Fibroblast of skin of back (primary cell): ENCODE measurements around the gene COMMD3. TPM values are rescaled to one million over a fixed set of nuclear protein-coding genes. Genes with fewer than 3 reads are reported as not detected.
A peak's percentile ranks its signal among the peaks of the same experiment; 100 is the strongest.
"Not testable (repeated sequence)": the region's sequence is repeated elsewhere in the genome, so short reads cannot be mapped to it uniquely, and the experiment has no call there.

ENCODE experiments used
- DNase-seq: peaks from one replicate; pipeline ENCODE4 v3.0.0-alpha.2; 2013
- polyA plus RNA-seq, 2 experiments: library from polyadenylated mRNA; unstranded; fragments of 120-200 nt; gene quantifications; one replicate each; pipeline ENCODE4 v1.2.1, GENCODE V29; 2013; ENCODE audit not compliant: insufficient read length in 2 of 2

Gene COMMD3
- polyA plus RNA-seq (2013, experiment 1 of 2; ENCODE audit: insufficient read length): 55.2 TPM
- 50.6 TPM for polyA plus RNA-seq (2013, experiment 2 of 2; ENCODE audit: insufficient read length)

DNA sequence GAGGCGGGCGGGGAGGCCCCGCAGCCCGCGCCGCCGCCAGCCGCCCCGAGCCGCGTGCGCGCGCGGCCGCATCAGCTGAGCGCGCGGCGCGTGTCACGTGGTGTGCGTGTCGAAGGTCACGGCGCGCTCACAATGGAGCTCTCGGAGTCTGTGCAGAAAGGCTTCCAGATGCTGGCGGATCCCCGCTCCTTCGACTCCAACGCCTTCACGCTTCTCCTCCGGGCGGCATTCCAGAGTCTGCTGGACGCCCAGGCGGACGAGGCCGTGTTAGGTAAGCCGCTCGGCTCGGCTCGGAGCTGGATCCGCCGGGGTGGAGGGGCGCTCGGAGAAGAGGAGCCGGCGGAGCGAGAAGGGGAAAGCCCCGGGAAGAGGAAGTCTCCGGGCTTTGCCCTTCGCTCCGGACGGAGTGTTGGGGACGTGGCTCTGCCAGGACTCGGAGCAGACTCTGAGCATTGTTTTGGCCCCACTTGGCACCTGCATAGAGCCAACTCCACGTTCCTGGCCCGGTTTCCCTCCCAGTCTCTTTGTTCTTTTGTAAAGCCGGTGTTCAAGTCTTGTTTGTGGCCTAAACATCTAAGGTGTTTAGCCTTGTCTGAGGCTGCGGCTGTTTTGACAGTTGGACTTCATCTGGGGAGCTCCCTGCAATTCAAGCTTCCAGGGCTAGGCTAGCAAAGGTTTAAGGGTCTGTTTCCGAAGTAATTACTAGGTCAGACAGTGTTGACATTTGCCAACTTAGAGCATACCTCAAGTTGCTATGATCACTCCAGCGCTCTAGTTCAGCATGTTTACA, at the start of gene COMMD3:
COMMD3 (plus strand) TSS at position 103 of the 790 bp plus-strand sequence; CDS start at position 133, 30 bp downstream.
- peak; percentile 88 for DNase-seq

DNA sequence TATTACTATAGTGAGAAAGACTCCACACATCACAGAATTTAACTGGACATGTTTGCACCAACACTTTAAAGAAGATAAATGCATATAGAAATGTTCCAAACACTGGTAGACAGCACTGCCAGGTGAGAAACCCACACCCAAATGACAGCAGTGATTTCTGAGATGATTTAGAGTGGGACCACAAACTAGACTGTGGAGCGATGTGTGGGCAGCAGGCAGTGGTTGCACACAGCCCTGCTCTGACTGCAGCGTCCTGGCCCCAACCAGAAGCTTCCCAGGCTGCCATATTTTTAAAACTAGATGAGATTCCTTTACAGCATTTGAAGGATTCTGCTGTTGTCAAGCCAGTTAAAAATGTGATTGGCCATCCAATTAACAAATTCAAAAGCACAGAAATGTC, 47.7 kb upstream of the COMMD3 start:
- DNase-seq: no peak

DNA sequence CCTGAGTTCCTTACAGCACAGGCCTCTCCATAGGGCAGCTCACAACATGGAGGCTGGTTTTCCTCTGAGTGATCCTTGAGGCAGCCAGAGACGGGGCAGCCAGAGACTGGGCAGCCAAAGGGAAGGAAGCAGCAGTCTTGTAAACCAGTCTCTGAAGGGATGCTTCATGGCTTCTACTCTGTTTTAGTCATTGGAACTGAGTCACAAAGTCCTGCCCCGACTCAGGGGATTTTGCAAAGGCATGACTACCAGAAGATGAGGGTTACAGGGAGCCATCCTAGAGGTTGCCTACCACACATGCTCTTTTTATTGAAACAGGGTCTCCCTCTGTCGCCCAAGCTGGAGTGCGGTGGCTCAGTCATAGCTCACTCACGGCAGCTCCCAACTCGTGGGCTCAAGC, 44.4 kb upstream of the COMMD3 start:
- no peak for DNase-seq

DNA sequence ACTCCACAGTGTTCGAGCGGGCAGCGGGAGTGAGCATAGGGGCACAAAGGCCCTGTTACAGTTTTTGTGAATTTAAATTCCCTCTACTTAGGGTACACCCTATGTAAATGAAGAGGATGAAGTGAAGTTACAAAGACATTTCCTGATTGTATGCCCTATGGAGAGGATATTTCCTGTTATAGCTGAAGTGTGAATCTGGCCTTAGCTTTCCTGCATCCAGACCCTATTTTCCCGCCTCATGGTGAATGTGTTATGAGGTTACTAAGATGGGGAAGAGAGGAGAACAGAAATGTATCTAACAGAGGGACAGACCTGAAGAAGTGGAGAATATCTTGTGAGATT, 37.8 kb upstream of the COMMD3 start:
- DNase-seq: no peak

DNA sequence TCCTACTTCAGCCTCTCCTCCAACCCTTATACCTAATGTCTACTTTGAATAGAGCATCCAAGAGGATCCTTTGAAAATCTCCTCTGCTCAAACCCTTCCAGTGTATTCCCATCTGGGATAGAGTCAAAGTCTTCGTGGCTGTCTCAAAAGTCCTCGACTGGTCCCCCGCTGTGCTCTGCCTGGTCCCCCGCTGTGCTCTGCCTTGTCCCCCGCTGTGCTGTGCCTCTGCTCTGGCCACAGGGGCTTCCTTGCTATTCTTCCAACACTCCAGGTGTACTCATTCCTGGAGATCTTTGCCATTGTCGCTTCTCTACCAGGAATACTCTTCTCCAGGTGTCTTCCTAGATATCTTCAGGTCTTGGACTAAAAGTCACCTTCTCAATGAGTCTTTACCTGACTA, 36.1 kb upstream of the COMMD3 start:
- DNase-seq: no peak

DNA sequence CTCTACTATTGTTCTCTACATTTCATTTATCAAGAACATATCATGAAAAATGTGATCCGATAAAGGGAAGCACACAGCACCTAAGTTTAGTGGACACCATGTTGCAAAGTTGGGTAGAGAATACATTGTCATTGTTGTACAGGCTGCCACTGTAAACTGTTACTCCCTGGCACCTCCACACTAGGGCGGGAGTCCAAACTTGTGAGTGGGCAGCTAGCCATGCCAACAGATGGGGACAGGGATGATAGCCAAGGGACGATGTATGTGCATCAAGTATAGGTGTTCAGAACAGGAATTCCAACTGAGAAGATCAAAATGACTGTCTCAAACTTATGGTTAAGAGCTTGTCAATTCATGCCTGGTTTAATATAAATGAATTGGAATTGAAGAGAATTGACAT, 31.1 kb upstream of the COMMD3 start:
- DNase-seq: no peak

DNA sequence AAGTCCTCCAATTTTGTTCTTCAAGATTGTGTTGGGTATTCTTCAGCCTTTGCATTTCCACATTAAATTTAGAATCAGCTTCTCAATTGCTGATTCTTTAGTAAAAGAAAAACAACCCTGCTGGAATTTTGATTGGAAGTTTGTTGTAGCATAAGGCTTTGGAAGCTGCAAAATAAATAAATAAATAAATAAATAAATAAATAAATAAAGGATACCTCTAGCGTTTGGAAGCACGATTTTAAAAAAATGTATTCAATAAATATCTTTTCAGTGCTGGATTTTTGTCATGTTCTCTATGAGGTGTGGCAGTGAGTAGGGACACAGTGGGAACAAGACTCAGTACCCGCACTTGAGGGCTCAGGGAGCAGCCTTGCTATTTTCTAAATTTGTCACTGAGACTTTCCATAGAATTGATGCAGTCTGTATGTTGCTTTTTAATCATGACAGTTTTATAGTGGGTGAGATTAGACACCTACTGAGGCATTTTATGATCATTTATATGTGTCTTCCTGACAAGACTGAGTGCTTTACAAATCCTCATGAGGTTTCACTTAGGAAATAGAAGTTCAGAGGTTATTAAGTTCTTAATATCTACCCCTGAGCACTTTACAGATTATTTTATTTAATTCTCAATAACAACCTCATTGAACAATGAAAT, 22.3 kb upstream of the COMMD3 start:
- DNase-seq: no peak

DNA sequence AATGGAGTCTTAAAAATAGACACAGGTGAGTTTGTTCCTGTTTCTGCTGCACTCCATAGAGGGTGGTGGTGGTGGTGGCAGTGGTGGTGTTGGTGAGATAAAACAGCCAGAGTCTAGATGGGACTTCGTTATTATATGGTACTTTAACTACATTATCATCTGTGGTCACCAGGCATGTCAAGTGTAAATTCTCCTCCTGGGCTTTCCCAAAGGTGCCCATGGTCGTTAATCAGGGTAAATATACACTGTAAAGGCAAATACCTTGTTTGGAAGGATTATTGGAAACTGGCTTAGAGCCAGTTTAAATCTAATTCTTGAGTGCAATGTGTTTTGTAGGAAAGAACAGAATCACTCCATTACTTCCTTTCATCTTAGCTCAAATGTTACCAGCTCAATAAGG, 21.5 kb upstream of the COMMD3 start:
- no peak for DNase-seq

DNA sequence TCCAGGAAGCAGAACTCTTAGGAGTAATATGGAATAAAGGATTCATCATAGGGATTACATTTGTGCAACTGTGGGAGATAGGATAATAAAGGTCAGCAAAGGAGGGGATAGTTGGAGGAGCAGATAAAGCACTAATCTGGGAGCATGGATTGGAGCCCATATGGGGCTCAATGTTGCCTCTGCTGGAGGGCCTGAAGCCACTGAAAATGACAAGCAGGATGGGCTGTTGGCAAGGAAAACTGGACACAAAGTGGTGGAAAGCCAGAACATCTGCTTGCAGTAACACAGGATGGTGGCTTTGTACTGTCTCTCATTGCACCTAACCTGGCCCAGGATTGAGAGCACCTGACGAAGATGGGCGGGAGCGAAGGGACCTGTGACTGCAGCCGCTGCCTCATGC, 15.0 kb upstream of the COMMD3 start:
- DNase-seq: no peak

DNA sequence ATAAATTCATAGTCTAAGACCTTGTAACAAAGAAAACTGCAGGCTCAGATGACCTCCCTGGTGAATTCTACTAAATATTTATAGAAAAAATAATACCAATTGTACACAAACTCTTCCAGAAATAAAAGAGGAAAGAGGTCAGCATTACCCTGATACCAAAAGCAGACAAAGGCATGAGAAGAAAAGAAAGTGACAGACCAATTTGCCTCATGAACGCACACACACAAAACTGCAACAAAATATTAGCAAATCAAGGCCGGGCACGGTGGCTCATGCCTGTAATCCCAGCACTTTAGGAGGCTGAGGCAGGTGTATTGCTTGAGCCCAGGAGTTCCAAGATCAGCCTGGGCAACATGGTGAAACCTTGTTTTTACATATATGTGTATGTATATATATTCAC, 12.7 kb upstream of the COMMD3 start:
- no peak for DNase-seq

DNA sequence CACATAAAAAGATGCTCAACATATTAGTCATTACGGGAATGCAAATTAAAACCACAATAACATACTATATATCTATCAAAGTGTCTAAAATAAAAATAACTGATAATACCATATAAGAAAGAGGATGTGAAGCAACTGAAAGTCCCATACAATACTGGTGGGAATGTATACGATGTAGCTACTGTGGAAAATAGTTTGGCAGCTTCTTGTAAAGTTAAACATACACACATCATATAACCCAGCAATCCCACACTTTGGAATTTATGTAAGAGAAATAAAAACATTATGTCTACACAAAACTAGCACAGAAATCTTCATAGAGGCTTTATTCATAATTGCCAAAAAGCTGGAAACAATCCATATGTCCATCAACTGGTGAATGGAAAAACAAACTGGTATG, 10.5 kb upstream of the COMMD3 start:
- peak; percentile 85 for DNase-seq

DNA sequence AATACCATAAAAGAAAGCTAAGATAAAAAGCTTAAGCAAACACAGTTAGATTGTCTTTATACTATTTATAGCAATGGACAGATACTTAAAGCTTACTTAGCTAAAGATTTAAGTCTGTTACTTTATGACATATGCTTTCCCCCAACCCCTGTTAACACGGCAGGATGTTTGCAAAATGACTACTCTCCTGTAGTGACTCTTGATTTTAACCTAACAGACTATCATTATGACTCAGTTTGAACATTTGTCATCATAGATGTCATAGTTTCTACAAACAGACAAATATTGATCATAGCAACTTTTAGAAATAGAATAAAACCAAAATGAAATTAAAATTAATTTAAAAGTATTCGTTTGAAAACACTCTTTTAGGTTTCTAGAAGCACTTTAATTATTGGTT, 7.8 kb upstream of the COMMD3 start:
- DNase-seq: peak; percentile 90

DNA sequence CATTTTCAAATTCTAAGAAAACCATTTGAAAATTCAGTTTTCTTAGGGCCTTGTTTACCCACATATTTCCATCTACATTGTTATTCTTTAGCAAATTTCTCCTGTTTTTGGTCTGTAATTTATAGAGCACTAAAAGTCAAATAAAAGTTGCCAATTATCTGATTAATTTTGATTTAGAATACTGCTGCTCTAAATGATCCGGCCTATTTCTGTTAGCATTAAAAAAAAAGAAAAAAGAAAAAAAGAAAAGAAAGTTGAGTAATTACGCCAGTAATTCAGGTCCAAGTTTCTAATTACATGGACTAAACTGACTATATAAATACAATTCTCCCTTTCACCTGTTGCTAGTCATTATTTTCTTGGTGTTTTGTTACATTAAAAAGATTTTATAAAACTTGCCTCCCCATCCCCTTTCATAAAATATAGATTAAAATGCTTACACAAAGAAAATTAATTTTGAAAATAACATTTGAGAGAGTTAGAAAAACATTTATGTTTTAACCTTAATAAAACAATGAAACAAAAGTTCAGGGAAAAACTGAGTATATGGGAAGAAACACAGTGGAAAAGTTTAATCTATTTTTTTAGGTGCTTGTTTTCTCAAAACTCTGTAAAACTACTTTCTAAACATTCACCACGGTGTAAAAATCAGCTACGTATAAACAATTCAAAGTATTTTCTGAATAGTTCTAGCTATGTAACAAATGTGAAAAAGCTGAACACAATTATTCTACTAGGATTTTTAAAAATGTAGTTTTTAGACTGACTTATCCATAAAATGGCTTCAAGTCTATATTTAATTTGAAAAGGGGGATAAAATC, 6.8 kb upstream of the COMMD3 start:
- DNase-seq: no peak

DNA sequence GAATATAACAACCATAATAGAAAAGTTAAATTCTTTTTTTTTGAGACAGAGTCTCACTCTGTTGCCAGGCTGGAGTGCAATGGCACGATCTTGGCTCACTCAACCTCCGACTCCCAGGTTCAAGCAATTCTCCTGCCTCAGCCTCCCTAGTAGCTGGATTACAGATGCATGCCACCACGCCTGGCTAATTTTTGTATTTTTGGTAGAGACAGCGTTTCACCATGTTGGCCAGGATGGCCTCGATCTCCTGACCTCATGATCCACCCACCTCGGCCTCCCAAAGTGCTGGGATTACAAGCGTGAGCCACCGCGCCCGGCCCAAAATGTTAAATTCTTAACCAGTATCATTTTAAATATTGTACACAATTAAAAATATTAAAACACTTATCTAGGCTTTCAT, 6.2 kb upstream of the COMMD3 start:
- DNase-seq: not testable (repeated sequence)

DNA sequence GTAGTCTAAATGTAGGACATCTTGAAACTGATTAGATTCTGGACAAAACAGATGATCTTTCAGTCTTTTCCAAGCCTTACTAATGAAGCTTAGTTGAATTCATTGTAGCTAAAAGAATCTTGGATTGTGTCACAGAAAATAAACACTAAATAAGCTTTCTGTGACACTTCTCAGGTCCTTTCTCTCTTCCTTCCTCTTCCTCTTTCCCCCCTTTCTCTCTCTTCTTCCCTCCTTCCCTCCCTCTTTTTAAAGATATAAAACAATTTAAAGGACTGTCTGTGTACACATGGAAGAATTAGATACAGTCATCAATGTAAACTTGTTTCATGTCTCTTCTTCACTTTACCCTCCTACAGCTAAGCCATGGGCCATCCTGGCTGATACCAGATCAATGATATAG, 5.3 kb upstream of the COMMD3 start:
- DNase-seq: no peak

DNA sequence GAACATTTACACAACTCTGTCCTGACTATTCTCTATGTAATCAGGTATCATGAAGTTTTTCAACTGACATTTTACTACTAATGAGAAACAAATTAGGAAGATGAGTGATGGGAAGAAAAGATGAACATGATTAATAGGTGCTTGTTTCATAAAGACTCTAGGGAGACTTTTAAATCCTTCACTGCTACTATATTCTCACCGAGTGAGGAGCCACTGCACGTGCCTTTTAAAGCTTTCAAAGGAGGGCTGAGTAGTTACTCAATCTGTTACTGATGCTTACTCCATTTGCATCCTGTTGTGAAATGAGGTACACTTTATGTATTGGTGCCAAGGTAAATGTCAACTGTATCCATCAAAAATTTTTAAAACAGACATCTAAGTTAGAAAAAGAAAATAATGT, 1.3 kb upstream of the COMMD3 start:
- DNase-seq: no peak

DNA sequence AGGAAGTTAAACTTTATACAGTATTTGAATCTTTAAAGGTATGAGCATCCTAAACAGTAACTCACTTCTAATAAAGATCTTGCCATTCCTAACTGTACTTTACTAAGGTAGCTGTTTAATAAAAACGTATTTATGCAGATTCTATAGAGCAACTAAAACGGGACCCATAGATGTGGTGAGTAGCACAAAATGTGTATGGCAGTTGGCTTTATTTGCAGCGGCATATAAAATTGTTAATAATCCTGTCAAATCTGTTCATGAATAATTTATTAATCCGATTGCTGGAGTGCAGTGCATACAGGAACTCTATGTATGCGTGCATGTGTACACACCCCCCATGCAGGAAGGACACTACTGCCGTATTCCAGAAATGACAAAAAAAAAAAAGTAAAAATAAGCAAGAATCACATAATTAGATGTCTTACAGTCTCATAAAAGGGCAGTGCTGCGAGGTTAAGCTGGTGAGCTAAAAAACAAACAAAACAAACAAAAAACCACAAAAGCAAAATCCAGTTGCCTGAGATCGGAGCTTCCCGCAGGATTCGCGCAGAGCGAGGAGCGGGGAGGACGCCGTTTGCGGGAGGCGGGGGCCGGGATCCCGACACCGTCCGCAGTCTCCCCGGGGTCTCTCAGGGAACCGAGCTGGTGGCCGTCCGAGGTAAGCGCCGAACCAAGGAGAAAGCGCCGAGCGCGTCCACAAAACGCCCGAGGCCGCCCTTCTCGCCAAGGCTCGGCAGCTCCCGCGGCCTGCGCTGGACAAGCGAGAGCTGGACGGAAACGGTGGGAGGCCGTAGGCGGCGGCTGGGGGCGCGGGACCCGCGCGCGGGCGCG, 518 bp upstream of the COMMD3 start:
- no peak for DNase-seq

DNA sequence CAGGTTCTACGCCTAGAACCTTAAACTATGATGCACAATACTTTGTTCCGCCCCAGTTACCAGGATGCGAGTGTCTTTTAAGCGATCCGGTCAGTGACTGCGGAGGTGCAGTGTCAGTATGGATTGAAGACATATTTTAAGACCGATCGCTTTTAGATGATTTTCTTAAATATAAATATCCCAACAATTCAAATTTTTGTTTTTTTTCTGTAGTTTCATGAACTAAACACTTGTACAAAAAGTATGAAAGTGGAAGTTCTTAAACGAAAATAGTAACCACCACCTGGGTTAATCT, 835 bp downstream of the COMMD3 start:
- no peak for DNase-seq

DNA sequence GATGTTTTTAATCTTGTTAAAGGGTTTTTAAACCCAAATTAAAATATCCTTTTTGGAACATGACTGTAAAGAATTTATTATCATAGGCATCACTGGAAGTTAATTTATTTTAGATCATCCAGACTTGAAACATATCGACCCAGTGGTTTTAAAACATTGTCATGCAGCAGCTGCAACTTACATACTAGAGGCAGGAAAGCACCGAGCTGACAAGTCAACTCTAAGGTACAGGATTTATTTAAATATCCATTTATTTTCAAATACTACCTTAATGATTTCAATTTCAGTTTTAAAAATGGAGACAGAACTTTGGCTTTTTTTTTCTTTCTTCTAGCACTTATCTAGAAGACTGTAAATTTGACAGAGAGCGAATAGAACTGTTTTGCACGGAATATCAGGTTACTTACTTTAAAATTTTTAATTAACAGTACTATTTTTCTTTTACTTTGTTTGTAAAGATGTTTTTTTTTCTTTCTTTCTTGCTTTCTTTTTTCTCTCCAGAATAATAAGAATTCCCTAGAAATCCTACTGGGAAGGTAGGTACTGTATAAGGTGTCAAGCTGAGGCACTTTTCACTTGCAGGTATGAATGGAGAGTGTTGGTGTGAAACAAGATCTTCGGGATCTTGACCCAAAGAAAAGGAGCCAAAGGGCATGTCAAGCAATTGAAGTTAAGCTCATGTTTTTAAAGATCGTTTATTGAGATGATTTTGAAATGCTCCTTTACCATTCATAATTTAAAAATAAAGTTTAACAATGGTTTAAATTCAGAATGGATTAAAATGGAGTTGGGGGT, 1.8 kb downstream of the COMMD3 start:
- DNase-seq: no peak

DNA sequence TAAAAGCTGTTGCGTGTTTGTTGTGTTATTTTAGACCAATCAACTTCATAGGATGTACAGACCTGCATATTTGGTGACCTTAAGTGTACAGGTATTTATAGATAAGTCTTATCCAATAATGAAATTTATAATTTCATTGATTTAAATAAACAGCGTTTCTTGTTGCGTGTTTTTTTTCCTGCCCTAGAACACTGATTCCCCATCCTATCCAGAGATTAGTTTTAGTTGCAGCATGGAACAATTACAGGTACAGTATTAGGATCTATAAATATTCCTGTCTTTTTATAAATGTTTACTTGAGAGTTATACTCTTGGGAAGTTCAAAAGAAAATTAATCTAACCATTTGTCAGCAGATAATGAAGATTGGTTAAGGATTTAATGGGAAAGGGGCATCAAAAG, 2.6 kb downstream of the COMMD3 start:
- DNase-seq: no peak

DNA sequence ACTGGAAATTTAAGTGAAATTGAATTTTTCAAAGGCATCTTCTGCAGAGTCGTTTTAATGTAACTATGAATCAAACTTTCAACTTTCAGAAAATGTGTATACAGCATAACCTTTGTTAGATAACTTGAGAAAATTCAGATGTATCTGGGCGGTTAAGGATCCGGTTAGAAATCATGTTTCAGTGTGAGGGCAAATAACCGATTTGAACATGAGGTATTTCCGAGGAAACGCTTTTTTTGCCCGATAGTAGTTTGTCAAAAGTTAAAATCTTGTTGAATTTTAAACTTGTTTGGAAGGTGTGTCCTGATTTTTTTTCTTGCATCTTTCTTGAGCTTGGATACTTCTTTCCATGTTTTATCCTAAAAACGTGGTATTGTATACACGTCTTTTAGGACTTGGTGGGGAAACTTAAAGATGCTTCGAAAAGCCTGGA, 3.4 kb downstream of the COMMD3 start:
- DNase-seq: no peak
